Psoas muscle (tissue), 8 donors: ENCODE results near the gene NR5A2. TPM values are rescaled to one million over a fixed set of nuclear protein-coding genes. Genes with fewer than 3 reads are reported as not detected.

Experiments used
- ATAC-seq, 4 donors: fragments of 200-7000 bp; cut with Tn5 transposase; one replicate each; pipeline ENCODE4 v1.9.1; 2020; ENCODE audit warnings: moderate library complexity in 3 of 4, mild to moderate bottlenecking in 2 of 4
- DNase-seq, 2 donors: peaks; one replicate each; pipeline ENCODE4 v3.0.0-alpha.2; 2020
- H3K27ac ChIP-seq: fragments of 200-600 bp; one replicate; pipeline ENCODE4 v1.8.0; 2022
- H3K27me3 ChIP-seq, 3 donors: fragments of 200-600 bp in 1 of 3; one replicate each; pipeline versions ENCODE4 v1.6.1 to v1.8.0; 2013 to 2022; ENCODE audit warnings: low read length in 2 of 3, mild to moderate bottlenecking in 2 of 3, moderate library complexity in 1 of 3; ENCODE audit not compliant: insufficient read depth in 3 of 3
- H3K36me3 ChIP-seq, 2 donors: fragments of 200-600 bp in 1 of 2; one replicate each; pipeline versions ENCODE4 v1.6.1 to v1.8.0; 2013 to 2022; ENCODE audit warnings: low read depth in 1 of 2, mild to moderate bottlenecking in 1 of 2, moderate library complexity in 1 of 2; ENCODE audit not compliant: insufficient read depth in 1 of 2
- H3K4me1 ChIP-seq: fragments of 200-600 bp; one replicate; pipeline ENCODE4 v1.8.0; 2022
- H3K4me3 ChIP-seq: fragments of 200-600 bp; one replicate; pipeline ENCODE4 v1.8.0; 2022; ENCODE audit warnings: mild to moderate bottlenecking
- H3K9me3 ChIP-seq: fragments of 200-600 bp; one replicate; pipeline ENCODE4 v1.8.0; 2022
- WGBS, 3 donors: extraction: QIAGEN DNeasy Blood & Tissue Kit; methylation state at CpG; one replicate each; pipeline versions ENCODE4 v1.1.6 to v1.1.7; 2013; 5-methylcytosine and 5-hydroxymethylcytosine counted together
- intact Hi-C, 2 donors: fragments of 100-400 bp; cut with DNase I; formaldehyde crosslinking; loops; one replicate each; pipeline versions ENCODE4 v1.11.0 to v1.14.2; 2022
- long read RNA-seq, 2 donors: library from polyadenylated mRNA; unstranded; transcript quantifications; one replicate each; pipeline ENCODE4 v2.0.0, GENCODE V29; 2021
- polyA plus RNA-seq, 3 donors: library from polyadenylated mRNA; stranded (reverse); fragments of 200-250 nt; gene quantifications; one replicate each; pipeline ENCODE4 v1.2.3, GENCODE V29; 2013
- total RNA-seq, 4 donors: library from RNA; stranded (reverse); fragmentation: NEBNext Ultra II Directional in 2 of 4; extraction: Animal tissue kit (Norgen Biotek cat#: 25700) in 2 of 4; gene quantifications; one replicate each; pipeline versions ENCODE4 v1.2.1 to v1.2.4, GENCODE V29; 2021 to 2023
- TF ChIP-seq, protein P1 (sequence below): fragments of 200-600 bp; IDR thresholded peaks from one replicate; pipeline ENCODE4 v1.8.0; 2022; ENCODE audit warnings: antibody characterized with exemption
- donor health status: healthy with polysubstance abuse.
- donor health status: DM: no; HTN: no; CAD: no; lungs with moderate emphysema.
- donor health status: Bipolar disorder and iron deficiency.
- donor health status: healthy.
- donor health status: DM: yes; HTN: yes; CAD: no.
- donor health status: DM: no; HTN: no; CAD: no.
- donor health status: DM: no; HTN: no; CAD: no.
- donor health status: DM: yes; HTN: yes; CAD: no.

NR5A2 gene
- 1 to 10 TPM in 1 of 4 donors, under 1 TPM in 3; 0.60 to 1.2 (median 0.90) TPM for total RNA-seq
- polyA plus RNA-seq: under 1 TPM; 0.27 to 0.29 (median 0.29) TPM
- long read RNA-seq, donor 1, partial matches to known transcripts: 1 of 1 reads
- long read RNA-seq, donor 1, other reads (novel, unspliced or antisense): 0 of 1 reads
- long read RNA-seq, donor 2, partial matches to known transcripts: 1 of 1 reads
- long read RNA-seq, donor 2, other reads (novel, unspliced or antisense): 0 of 1 reads

DNA sequence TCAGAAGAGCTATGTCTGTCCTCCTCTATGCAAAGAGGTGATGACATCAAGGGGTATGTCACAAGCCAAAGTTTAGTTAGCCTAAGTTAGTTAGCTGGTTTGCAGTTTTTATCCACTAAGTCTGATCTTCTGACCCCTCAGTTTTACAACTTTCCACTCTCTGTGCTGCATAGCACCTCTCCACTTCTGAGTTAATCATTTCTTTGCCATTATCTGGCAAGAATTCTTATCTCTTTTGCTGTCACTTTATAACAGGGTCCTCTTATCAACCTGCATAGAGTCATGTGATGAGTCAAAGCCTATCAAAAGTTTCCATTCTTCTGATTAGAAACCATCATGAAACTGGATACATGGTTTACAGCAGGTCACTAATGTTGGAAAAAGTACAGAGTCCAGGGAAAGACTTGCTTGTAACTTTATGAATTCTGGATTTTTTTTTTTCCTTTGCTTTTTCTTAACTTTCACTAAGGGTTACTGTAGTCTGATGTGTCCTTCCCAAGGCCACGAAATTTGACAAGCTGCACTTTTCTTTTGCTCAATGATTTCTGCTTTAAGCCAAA, at the start of gene NR5A2:
Gene NR5A2 (plus strand): TSS at position 447 of the 560 bp plus-strand sequence. CDS start 138 bp downstream, outside the sequence.
- H3K27me3 ChIP-seq: peaks cover 0 to 57% (median 3%) of the 10 kb centered on the region in 3 donors
- peak within 1 kb of the TSS; percentile 62 for H3K4me3 ChIP-seq
- no peaks in the 10 kb centered on the region for H3K4me1 ChIP-seq
- WGBS, 3 donors: 88 to 100% (median 94%) methylated on average over 1 of the region's 1 CpG
- H3K27ac ChIP-seq: no peak within 1 kb of the TSS
- no peak for DNase-seq
- no peak for ATAC-seq
- intact Hi-C loops: no loop called here
- TF ChIP-seq, protein P1, sequence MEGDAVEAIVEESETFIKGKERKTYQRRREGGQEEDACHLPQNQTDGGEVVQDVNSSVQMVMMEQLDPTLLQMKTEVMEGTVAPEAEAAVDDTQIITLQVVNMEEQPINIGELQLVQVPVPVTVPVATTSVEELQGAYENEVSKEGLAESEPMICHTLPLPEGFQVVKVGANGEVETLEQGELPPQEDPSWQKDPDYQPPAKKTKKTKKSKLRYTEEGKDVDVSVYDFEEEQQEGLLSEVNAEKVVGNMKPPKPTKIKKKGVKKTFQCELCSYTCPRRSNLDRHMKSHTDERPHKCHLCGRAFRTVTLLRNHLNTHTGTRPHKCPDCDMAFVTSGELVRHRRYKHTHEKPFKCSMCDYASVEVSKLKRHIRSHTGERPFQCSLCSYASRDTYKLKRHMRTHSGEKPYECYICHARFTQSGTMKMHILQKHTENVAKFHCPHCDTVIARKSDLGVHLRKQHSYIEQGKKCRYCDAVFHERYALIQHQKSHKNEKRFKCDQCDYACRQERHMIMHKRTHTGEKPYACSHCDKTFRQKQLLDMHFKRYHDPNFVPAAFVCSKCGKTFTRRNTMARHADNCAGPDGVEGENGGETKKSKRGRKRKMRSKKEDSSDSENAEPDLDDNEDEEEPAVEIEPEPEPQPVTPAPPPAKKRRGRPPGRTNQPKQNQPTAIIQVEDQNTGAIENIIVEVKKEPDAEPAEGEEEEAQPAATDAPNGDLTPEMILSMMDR: no peak
- H3K9me3 ChIP-seq: no peaks in the 10 kb centered on the region
- H3K36me3 ChIP-seq: no peaks in the 10 kb centered on the region

GRCh38 chr1:199978408-199978940, 49.0 kb upstream of the NR5A2 start:
- H3K36me3 ChIP-seq: no peaks in the 10 kb centered on the region
- WGBS, 3 donors: 24 to 27% (median 27%) methylated on average over 7 of the region's 7 CpGs
- H3K9me3 ChIP-seq: no peaks in the 10 kb centered on the region
- H3K4me1 ChIP-seq: no peaks in the 10 kb centered on the region
- DNase-seq (no peak), ATAC-seq (no peak)
- H3K4me3 ChIP-seq: no peak overlapping the region
- TF ChIP-seq, protein P1: no peak
- peaks cover 0 to 5% (median 0%) of the 10 kb centered on the region in 3 donors for H3K27me3 ChIP-seq
- intact Hi-C loops: no loop called here
- H3K27ac ChIP-seq: no peak overlapping the region

GRCh38 chr1:199979071-199979470, 48.4 kb upstream of the NR5A2 start:
- Histone ChIP-seq H3K27ac (no peak overlapping the region), H3K4me1 (no peaks in the 10 kb centered on the region), H3K27me3 (peaks cover 0 to 3% (median 0%) of the 10 kb centered on the region in 3 donors), H3K4me3 (no peak overlapping the region), H3K9me3 (no peaks in the 10 kb centered on the region), H3K36me3 (no peaks in the 10 kb centered on the region)
- ATAC-seq (no peak), DNase-seq (no peak)
- WGBS, 3 donors: 81 to 87% (median 83%) methylated on average over 1 of the region's 1 CpG
- TF ChIP-seq, protein P1: no peak
- intact Hi-C loops: no loop called here

- H3K27ac ChIP-seq: no peak overlapping the region
- 100% methylated on average over 1 of the region's 1 CpG for WGBS, 3 donors
- no peaks in the 10 kb centered on the region for H3K27me3 ChIP-seq
- no peaks in the 10 kb centered on the region for H3K9me3 ChIP-seq
- intact Hi-C loops: no loop called here
- TF ChIP-seq, protein P1: no peak
- H3K36me3 ChIP-seq: no peaks in the 10 kb centered on the region
- no peak overlapping the region for H3K4me3 ChIP-seq
- no peak for DNase-seq
- no peak for ATAC-seq
- H3K4me1 ChIP-seq: no peaks in the 10 kb centered on the region
These were observed 45.9 kb upstream of the NR5A2 start for GRCh38 chr1:199981584-199981983.
